Liver (tissue), 9 donors: ENCODE measurements around the gene RLBP1. TPM values are rescaled to one million over a fixed set of nuclear protein-coding genes. Genes with fewer than 3 reads are reported as not detected.

Experiments used
- DNase-seq: peaks from one replicate; pipeline ENCODE4 v3.0.0-alpha.2; 2017; ENCODE audit warnings: low spot score
- H3K27ac ChIP-seq, 2 donors: one replicate each; pipeline ENCODE4 v1.7.0; 2013; ENCODE audit warnings: inconsistent platforms in 2 of 2, low read length in 2 of 2, control low read depth in 1 of 2, low read depth in 1 of 2, mild to moderate bottlenecking in 1 of 2
- H3K27me3 ChIP-seq, 4 donors: one replicate each; pipeline versions ENCODE4 v1.6.1 to v1.7.0; 2013; ENCODE audit warnings: low read length in 3 of 4, inconsistent platforms in 1 of 4, mild to moderate bottlenecking in 1 of 4, moderate library complexity in 1 of 4; ENCODE audit not compliant: control insufficient read depth in 4 of 4, insufficient read depth in 4 of 4
- H3K36me3 ChIP-seq, 4 donors: one replicate each; pipeline versions ENCODE4 v1.6.1 to v1.7.0; 2013; ENCODE audit warnings: low read length in 3 of 4, mild to moderate bottlenecking in 3 of 4, low read depth in 1 of 4, moderate library complexity in 1 of 4; ENCODE audit not compliant: control insufficient read depth in 4 of 4, insufficient read depth in 3 of 4
- H3K4me1 ChIP-seq, 4 donors: one replicate each; pipeline versions ENCODE4 v1.6.1 to v1.7.0; 2013; ENCODE audit warnings: low read length in 3 of 4, mild to moderate bottlenecking in 3 of 4, moderate library complexity in 1 of 4; ENCODE audit not compliant: control insufficient read depth in 4 of 4, insufficient read depth in 4 of 4
- H3K4me3 ChIP-seq, 3 donors: one replicate each; pipeline versions ENCODE4 v1.6.1 to v1.7.0; 2013; ENCODE audit warnings: low read length in 3 of 3, control low read depth in 1 of 3, low read depth in 1 of 3, mild to moderate bottlenecking in 1 of 3
- H3K9ac ChIP-seq, 2 donors: one replicate each; pipeline ENCODE4 v1.7.0; 2013; ENCODE audit warnings: low read length in 2 of 2, mild to moderate bottlenecking in 2 of 2, moderate library complexity in 2 of 2, control low read depth in 1 of 2, low read depth in 1 of 2
- H3K9me3 ChIP-seq, 4 donors: one replicate each; pipeline versions ENCODE4 v1.6.1 to v1.7.0; 2013; ENCODE audit warnings: low read length in 3 of 4; ENCODE audit not compliant: control insufficient read depth in 4 of 4
- ATF3 ChIP-seq: IDR thresholded peaks from 2 replicates; pipeline ENCODE4 v1.6.1; 2016; ENCODE audit warnings: antibody characterized with exemption
- CTCF ChIP-seq: fragments of 150-350 bp; IDR thresholded peaks from 2 replicates; pipeline ENCODE4 v1.5.1; 2017; ENCODE audit warnings: improper control_type of control experiment, low read depth, low read length; ENCODE audit not compliant: missing input control
- EGR1 ChIP-seq, 2 donors: IDR thresholded peaks; 2 replicates each; pipeline ENCODE4 v1.6.1; 2016 to 2018; ENCODE audit warnings: antibody characterized with exemption in 2 of 2, low read depth in 2 of 2
- FOXA1 ChIP-seq: IDR thresholded peaks from 2 replicates; pipeline ENCODE4 v1.6.1; 2016; ENCODE audit warnings: antibody characterized with exemption
- FOXA2 ChIP-seq: IDR thresholded peaks from 2 replicates; pipeline ENCODE4 v1.6.1; 2016; ENCODE audit warnings: antibody characterized with exemption
- GABPA ChIP-seq, 2 donors: IDR thresholded peaks in 1 of 2; conservative IDR thresholded peaks in 1 of 2; 2 replicates each; pipeline ENCODE4 v1.6.1; 2016; ENCODE audit warnings: antibody characterized with exemption in 2 of 2, mild to moderate bottlenecking in 1 of 2, moderate library complexity in 1 of 2
- HNF4A ChIP-seq, 2 donors: conservative IDR thresholded peaks; 2 replicates each; pipeline ENCODE4 v1.6.1; 2016; ENCODE audit warnings: antibody characterized with exemption in 2 of 2, mild to moderate bottlenecking in 2 of 2
- HNF4G ChIP-seq: IDR thresholded peaks from 2 replicates; pipeline ENCODE4 v1.6.1; 2016; ENCODE audit warnings: antibody characterized with exemption
- JUND ChIP-seq, 2 donors: IDR thresholded peaks; 2 replicates each; pipeline ENCODE4 v1.6.1; 2016; ENCODE audit warnings: antibody characterized with exemption in 2 of 2
- NR2F2 ChIP-seq: IDR thresholded peaks from 2 replicates; pipeline ENCODE4 v1.6.1; 2016; ENCODE audit warnings: antibody characterized with exemption
- RAD21 ChIP-seq, 2 donors: IDR thresholded peaks; 2 replicates each; pipeline ENCODE4 v1.6.1; 2016; ENCODE audit warnings: antibody characterized with exemption in 2 of 2, mild to moderate bottlenecking in 2 of 2
- RXRA ChIP-seq, 2 donors: IDR thresholded peaks; 2 replicates each; pipeline ENCODE4 v1.6.1; 2017 to 2018; ENCODE audit warnings: antibody characterized with exemption in 2 of 2, mild to moderate bottlenecking in 1 of 2
- SP1 ChIP-seq: IDR thresholded peaks from 2 replicates; pipeline ENCODE4 v1.6.1; 2018; ENCODE audit warnings: antibody characterized with exemption, mild to moderate bottlenecking
- TAF1 ChIP-seq: conservative IDR thresholded peaks from 2 replicates; pipeline ENCODE4 v1.6.1; 2016; ENCODE audit warnings: antibody characterized with exemption, mild to moderate bottlenecking
- YY1 ChIP-seq: IDR thresholded peaks from 2 replicates; pipeline ENCODE4 v1.6.1; 2016; ENCODE audit warnings: antibody characterized with exemption, mild to moderate bottlenecking
- WGBS: extraction: QIAGEN DNeasy Blood & Tissue Kit; methylation state at CpG from one replicate; pipeline ENCODE4 v1.1.7; 2013; 5-methylcytosine and 5-hydroxymethylcytosine counted together
- polyA plus RNA-seq, 2 donors: library from polyadenylated mRNA; stranded (reverse) in 1 of 2; unstranded in 1 of 2; fragments of 200-250 nt in 1 of 2; fragments of >200 nt in 1 of 2; fragmentation: Nextera tagmentation in 1 of 2; extraction: Ambion mirVana in 1 of 2; gene quantifications; one replicate each; pipeline versions ENCODE4 v1.2.1 to v1.2.3, GENCODE V29; 2013 to 2015
- total RNA-seq, 2 donors: library from RNA; depleted of rRNA; stranded (reverse); fragments of >200 nt; gene quantifications; one replicate each; pipeline ENCODE4 v1.2.3, GENCODE V29; 2014
- TF ChIP-seq, protein P1 (sequence below): IDR thresholded peaks from 2 replicates; pipeline ENCODE4 v1.6.1; 2016; ENCODE audit warnings: antibody characterized with exemption, mild to moderate bottlenecking
- TF ChIP-seq, protein P2 (sequence below): IDR thresholded peaks from 2 replicates; pipeline ENCODE4 v1.6.1; 2016; ENCODE audit warnings: antibody characterized with exemption
- TF ChIP-seq, protein P3 (sequence below): IDR thresholded peaks from 2 replicates; pipeline ENCODE4 v1.6.1; 2016; ENCODE audit warnings: antibody characterized with exemption
- donor health status: healthy.
- donor health status: healthy.
- donor health status: healthy.
- donor health status: healthy.
- donor health status: healthy.

Gene RLBP1
- total and polyA plus RNA-seq, 4 donors: 0.17 TPM; not detected in 3

DNA sequence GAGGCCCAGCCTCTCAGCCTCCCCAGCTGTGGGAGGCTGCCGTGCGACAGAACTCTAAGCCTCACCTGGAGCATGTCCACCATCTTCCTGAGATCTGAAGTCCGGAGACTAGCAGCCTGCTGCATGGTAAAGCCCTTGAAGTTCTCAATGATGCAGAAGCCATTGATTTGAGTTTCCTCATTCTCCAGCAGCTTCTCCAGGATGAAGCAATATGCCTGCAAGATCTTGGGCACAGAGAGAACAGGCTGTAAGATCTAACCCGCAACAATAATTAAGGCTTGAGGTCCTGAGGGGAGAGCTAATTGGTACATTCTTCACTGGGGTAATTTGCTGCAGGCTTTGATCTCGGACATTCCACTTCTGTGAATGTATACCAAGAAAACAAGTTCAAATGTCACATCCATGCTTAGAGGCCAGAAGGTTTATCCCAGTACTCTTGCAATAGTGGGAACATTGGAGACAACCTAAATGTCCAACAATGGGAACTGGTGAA lies 9.7 kb downstream of the RLBP1 start (continued):
- no peak for TF ChIP-seq ATF3

DNA sequence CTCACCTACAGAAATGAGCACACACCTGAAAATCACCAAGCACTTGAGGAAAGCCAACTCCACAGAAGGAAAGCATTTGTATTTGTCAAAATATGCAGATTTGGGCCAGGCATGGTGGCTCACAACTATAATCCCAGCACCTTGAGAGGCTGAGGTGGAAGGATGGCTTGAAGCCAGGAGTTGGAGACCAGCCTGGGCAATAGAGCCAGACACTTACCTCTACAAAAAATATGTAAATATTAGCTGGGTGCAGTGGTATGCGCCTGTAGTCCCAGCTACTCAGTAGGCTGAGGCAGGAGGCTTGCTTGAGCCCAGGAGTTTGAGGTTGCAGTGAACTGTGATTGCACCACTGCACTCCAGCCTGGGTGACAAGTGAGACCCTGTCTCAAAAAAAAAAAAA lies 12.3 kb downstream of the RLBP1 start:
- Histone ChIP-seq H3K27ac (no peak overlapping the region), H3K4me3 (no peak overlapping the region), H3K9me3 (no peaks in the 10 kb centered on the region), H3K4me1 (peaks cover 0 to 8% (median 2%) of the 10 kb centered on the region in 4 donors), H3K27me3 (no peaks in the 10 kb centered on the region), H3K9ac (no peak overlapping the region), H3K36me3 (no peaks in the 10 kb centered on the region)
- 84% methylated on average over 1 of the region's 1 CpG for WGBS
- no peak for DNase-seq
- no peak for TF ChIP-seq JUND (IDR thresholded peaks at IDR 0.05)
- TF ChIP-seq RXRA (IDR thresholded peaks at IDR 0.05): no peak
- TF ChIP-seq, protein P1, sequence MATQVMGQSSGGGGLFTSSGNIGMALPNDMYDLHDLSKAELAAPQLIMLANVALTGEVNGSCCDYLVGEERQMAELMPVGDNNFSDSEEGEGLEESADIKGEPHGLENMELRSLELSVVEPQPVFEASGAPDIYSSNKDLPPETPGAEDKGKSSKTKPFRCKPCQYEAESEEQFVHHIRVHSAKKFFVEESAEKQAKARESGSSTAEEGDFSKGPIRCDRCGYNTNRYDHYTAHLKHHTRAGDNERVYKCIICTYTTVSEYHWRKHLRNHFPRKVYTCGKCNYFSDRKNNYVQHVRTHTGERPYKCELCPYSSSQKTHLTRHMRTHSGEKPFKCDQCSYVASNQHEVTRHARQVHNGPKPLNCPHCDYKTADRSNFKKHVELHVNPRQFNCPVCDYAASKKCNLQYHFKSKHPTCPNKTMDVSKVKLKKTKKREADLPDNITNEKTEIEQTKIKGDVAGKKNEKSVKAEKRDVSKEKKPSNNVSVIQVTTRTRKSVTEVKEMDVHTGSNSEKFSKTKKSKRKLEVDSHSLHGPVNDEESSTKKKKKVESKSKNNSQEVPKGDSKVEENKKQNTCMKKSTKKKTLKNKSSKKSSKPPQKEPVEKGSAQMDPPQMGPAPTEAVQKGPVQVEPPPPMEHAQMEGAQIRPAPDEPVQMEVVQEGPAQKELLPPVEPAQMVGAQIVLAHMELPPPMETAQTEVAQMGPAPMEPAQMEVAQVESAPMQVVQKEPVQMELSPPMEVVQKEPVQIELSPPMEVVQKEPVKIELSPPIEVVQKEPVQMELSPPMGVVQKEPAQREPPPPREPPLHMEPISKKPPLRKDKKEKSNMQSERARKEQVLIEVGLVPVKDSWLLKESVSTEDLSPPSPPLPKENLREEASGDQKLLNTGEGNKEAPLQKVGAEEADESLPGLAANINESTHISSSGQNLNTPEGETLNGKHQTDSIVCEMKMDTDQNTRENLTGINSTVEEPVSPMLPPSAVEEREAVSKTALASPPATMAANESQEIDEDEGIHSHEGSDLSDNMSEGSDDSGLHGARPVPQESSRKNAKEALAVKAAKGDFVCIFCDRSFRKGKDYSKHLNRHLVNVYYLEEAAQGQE: no peak
- no peak for TF ChIP-seq HNF4G
- no peak for TF ChIP-seq YY1
- no peak for TF ChIP-seq FOXA2
- TF ChIP-seq FOXA1: no peak
- no peak for TF ChIP-seq SP1
- no peak for TF ChIP-seq CTCF
- TF ChIP-seq, protein P2, sequence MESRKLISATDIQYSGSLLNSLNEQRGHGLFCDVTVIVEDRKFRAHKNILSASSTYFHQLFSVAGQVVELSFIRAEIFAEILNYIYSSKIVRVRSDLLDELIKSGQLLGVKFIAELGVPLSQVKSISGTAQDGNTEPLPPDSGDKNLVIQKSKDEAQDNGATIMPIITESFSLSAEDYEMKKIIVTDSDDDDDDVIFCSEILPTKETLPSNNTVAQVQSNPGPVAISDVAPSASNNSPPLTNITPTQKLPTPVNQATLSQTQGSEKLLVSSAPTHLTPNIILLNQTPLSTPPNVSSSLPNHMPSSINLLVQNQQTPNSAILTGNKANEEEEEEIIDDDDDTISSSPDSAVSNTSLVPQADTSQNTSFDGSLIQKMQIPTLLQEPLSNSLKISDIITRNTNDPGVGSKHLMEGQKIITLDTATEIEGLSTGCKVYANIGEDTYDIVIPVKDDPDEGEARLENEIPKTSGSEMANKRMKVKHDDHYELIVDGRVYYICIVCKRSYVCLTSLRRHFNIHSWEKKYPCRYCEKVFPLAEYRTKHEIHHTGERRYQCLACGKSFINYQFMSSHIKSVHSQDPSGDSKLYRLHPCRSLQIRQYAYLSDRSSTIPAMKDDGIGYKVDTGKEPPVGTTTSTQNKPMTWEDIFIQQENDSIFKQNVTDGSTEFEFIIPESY: no peak
- no peak for TF ChIP-seq GABPA (IDR thresholded peaks at IDR 0.05 in 1 of 2, conservative IDR thresholded peaks at IDR 0.05 in 1 of 2)
- TF ChIP-seq, protein P3, sequence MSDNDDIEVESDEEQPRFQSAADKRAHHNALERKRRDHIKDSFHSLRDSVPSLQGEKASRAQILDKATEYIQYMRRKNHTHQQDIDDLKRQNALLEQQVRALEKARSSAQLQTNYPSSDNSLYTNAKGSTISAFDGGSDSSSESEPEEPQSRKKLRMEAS: no peak
- TF ChIP-seq EGR1 (IDR thresholded peaks at IDR 0.05; ENCODE audit: low read depth in 2 of 2): no peak
- TF ChIP-seq ATF3: no peak
- TF ChIP-seq TAF1: no peak
- TF ChIP-seq NR2F2: no peak
- TF ChIP-seq RAD21 (IDR thresholded peaks at IDR 0.05): no peak
- TF ChIP-seq HNF4A (conservative IDR thresholded peaks at IDR 0.05): no peak
